ENCODE results near the gene CHRNG. TPM values are rescaled to one million over a fixed set of nuclear protein-coding genes. Genes with fewer than 3 reads are reported as not detected.
"Not testable (repeated sequence)": the region's sequence is repeated elsewhere in the genome, so short reads cannot be mapped to it uniquely, and the experiment has no call there.

The CHRNG gene
- total RNA-seq, 1 experiment from 2014 or later = not detected

- DNase-seq (ENCODE audit: low read depth) = no peak
- in situ Hi-C loops (cut with HindIII; ENCODE audit: low pct_unique_long_range_greater_than_20kb, low sequenced_read_pairs) = no loop called here
Observed at GRCh38 chr2:232563580-232563979, 24.1 kb downstream of the CHRNG start.

- in situ Hi-C loops (cut with HindIII; ENCODE audit: low pct_unique_long_range_greater_than_20kb, low sequenced_read_pairs) = no loop called here
- DNase-seq (ENCODE audit: low read depth) = no peak
Observed at GRCh38 chr2:232567721-232568120, 28.2 kb downstream of the CHRNG start.

- in situ Hi-C loops (cut with HindIII; ENCODE audit: low pct_unique_long_range_greater_than_20kb, low sequenced_read_pairs) = no loop called here
- DNase-seq (ENCODE audit: low read depth) = peak; percentile 47
Observed at GRCh38 chr2:232568161-232568560, 28.7 kb downstream of the CHRNG start.

GRCh38 chr2:232569541-232569940, 30.0 kb downstream of the CHRNG start:
- in situ Hi-C loops (cut with HindIII; ENCODE audit: low pct_unique_long_range_greater_than_20kb, low sequenced_read_pairs) = no loop called here
- DNase-seq (ENCODE audit: low read depth) = no peak

- in situ Hi-C loops (cut with HindIII; ENCODE audit: low pct_unique_long_range_greater_than_20kb, low sequenced_read_pairs); DNase-seq (ENCODE audit: low read depth): not testable (repeated sequence)
Observed at GRCh38 chr2:232570481-232570880, 31.0 kb downstream of the CHRNG start.

- in situ Hi-C loops (cut with HindIII; ENCODE audit: low pct_unique_long_range_greater_than_20kb, low sequenced_read_pairs) = no loop called here
- peak; percentile 80 for DNase-seq (ENCODE audit: low read depth)
Observed at GRCh38 chr2:232571026-232571474, 31.6 kb downstream of the CHRNG start.

GRCh38 chr2:232573042-232573441, 33.5 kb downstream of the CHRNG start:
- DNase-seq (ENCODE audit: low read depth) = peak; percentile 54
- in situ Hi-C loops (cut with HindIII; ENCODE audit: low pct_unique_long_range_greater_than_20kb, low sequenced_read_pairs) = no loop called here

- in situ Hi-C loops (cut with HindIII; ENCODE audit: low pct_unique_long_range_greater_than_20kb, low sequenced_read_pairs) = no loop called here
Observed at GRCh38 chr2:232573771-232574435, 34.4 kb downstream of the CHRNG start.

GRCh38 chr2:232574674-232575403, 35.3 kb downstream of the CHRNG start:
- no peak for DNase-seq (ENCODE audit: low read depth)
- in situ Hi-C loops (cut with HindIII; ENCODE audit: low pct_unique_long_range_greater_than_20kb, low sequenced_read_pairs) = no loop called here

More at GRCh38 chr2:232573771-232574435, 34.4 kb downstream of the CHRNG start:
- no peak for DNase-seq (ENCODE audit: low read depth)

- in situ Hi-C loops (cut with HindIII; ENCODE audit: low pct_unique_long_range_greater_than_20kb, low sequenced_read_pairs) = no loop called here
- no peak for DNase-seq (ENCODE audit: low read depth)
Observed at GRCh38 chr2:232575404-232575746, 35.9 kb downstream of the CHRNG start.

- in situ Hi-C loops (cut with HindIII; ENCODE audit: low pct_unique_long_range_greater_than_20kb, low sequenced_read_pairs) = no loop called here
- DNase-seq (ENCODE audit: low read depth) = no peak
Observed at GRCh38 chr2:232576995-232577394, 37.5 kb downstream of the CHRNG start.

- in situ Hi-C loops (cut with HindIII; ENCODE audit: low pct_unique_long_range_greater_than_20kb, low sequenced_read_pairs) = no loop called here
- no peak for DNase-seq (ENCODE audit: low read depth)
Observed at GRCh38 chr2:232577841-232578240, 38.3 kb downstream of the CHRNG start.

- DNase-seq (ENCODE audit: low read depth) = no peak
- in situ Hi-C loops (cut with HindIII; ENCODE audit: low pct_unique_long_range_greater_than_20kb, low sequenced_read_pairs) = no loop called here
Observed at GRCh38 chr2:232578626-232579025, 39.1 kb downstream of the CHRNG start.

- DNase-seq (ENCODE audit: low read depth) = no peak
- in situ Hi-C loops (cut with HindIII; ENCODE audit: low pct_unique_long_range_greater_than_20kb, low sequenced_read_pairs) = no loop called here
Observed at GRCh38 chr2:232580648-232580981, 41.1 kb downstream of the CHRNG start.

- in situ Hi-C loops (cut with HindIII; ENCODE audit: low pct_unique_long_range_greater_than_20kb, low sequenced_read_pairs) = no loop called here
- DNase-seq (ENCODE audit: low read depth) = no peak
Observed at GRCh38 chr2:232581725-232582124, 42.2 kb downstream of the CHRNG start.

- in situ Hi-C loops (cut with HindIII; ENCODE audit: low pct_unique_long_range_greater_than_20kb, low sequenced_read_pairs) = no loop called here
- DNase-seq (ENCODE audit: low read depth) = no peak
Observed at GRCh38 chr2:232584238-232584637, 44.7 kb downstream of the CHRNG start.

GRCh38 chr2:232586943-232587505, 47.5 kb downstream of the CHRNG start:
- DNase-seq (ENCODE audit: low read depth) = no peak
- in situ Hi-C loops (cut with HindIII; ENCODE audit: low pct_unique_long_range_greater_than_20kb, low sequenced_read_pairs) = no loop called here

- in situ Hi-C loops (cut with HindIII; ENCODE audit: low pct_unique_long_range_greater_than_20kb, low sequenced_read_pairs) = no loop called here
- no peak for DNase-seq (ENCODE audit: low read depth)
Observed at GRCh38 chr2:232587512-232587911, 48.0 kb downstream of the CHRNG start.

GRCh38 chr2:232588031-232588430, 48.5 kb downstream of the CHRNG start:
- no peak for DNase-seq (ENCODE audit: low read depth)
- in situ Hi-C loops (cut with HindIII; ENCODE audit: low pct_unique_long_range_greater_than_20kb, low sequenced_read_pairs) = no loop called here
